Neural cell (in vitro differentiated cells): ENCODE measurements around the gene FHOD3. TPM values are rescaled to one million over a fixed set of nuclear protein-coding genes. Genes with fewer than 3 reads are reported as not detected.

Experiments used
- H2AFZ ChIP-seq: fragments of 200-600, 300-800 bp; sonication (generic), shearing (Covaris generic); 2 replicates; pipeline ENCODE4 v1.6.0; 2014; ENCODE audit warnings: low read depth, mild to moderate bottlenecking, antibody characterized with exemption, low read length, moderate library complexity
- H3F3A ChIP-seq: fragments of 200-600 bp; shearing (Covaris generic); 2 replicates; pipeline ENCODE4 v1.6.1; 2016; ENCODE audit warnings: mild to moderate bottlenecking, moderate library complexity, mixed read lengths, antibody characterized with exemption, low read length; ENCODE audit not compliant: insufficient read depth, poor library complexity, severe bottlenecking
- H3K27ac ChIP-seq: fragments of 200-600, 300-800 bp; sonication (generic), shearing (Covaris generic); 2 replicates; pipeline ENCODE4 v1.5.1; 2014; ENCODE audit warnings: mild to moderate bottlenecking, low read length, moderate library complexity
- H3K27me3 ChIP-seq: fragments of 300-800, 200-600 bp; sonication (generic), shearing (Covaris generic); 2 replicates; pipeline ENCODE4 v1.6.0; 2014; ENCODE audit warnings: mild to moderate bottlenecking, low read depth, low read length, moderate library complexity; ENCODE audit not compliant: insufficient read depth
- H3K36me3 ChIP-seq: fragments of 300-800, 200-600 bp; sonication (generic), shearing (Covaris generic); 2 replicates; pipeline ENCODE4 v1.5.1; 2014; ENCODE audit warnings: mild to moderate bottlenecking, antibody characterized with exemption, low read length, moderate library complexity; ENCODE audit not compliant: insufficient read depth
- H3K4me2 ChIP-seq: fragments of 300-800, 200-600 bp; sonication (generic), shearing (Covaris generic); 2 replicates; pipeline ENCODE4 v1.6.0; 2014; ENCODE audit warnings: mild to moderate bottlenecking, low read length
- H3K4me3 ChIP-seq: fragments of 300-800, 200-600 bp; sonication (generic), shearing (Covaris generic); 2 replicates; pipeline ENCODE4 v1.5.1; 2014; ENCODE audit warnings: mild to moderate bottlenecking, low read length, moderate library complexity
- H3K79me2 ChIP-seq: fragments of 200-600 bp; shearing (Covaris generic); replicated peaks from 2 replicates; pipeline ENCODE4 v1.6.0; 2014; ENCODE audit warnings: mild to moderate bottlenecking, low read length, moderate library complexity; ENCODE audit not compliant: insufficient read depth
- H3K9ac ChIP-seq: fragments of 300-800, 200-600 bp; sonication (generic), shearing (Covaris generic); 2 replicates; pipeline ENCODE4 v1.6.1; 2016; ENCODE audit warnings: mild to moderate bottlenecking, low read length, mixed read lengths
- H3K9me2 ChIP-seq: fragments of 200-600 bp; shearing (Covaris generic); 2 replicates; pipeline ENCODE4 v1.6.1; 2016; ENCODE audit warnings: mild to moderate bottlenecking, low read length, mixed read lengths; ENCODE audit not compliant: insufficient read depth
- H3K9me3 ChIP-seq: fragments of 200-600, 300-800 bp; sonication (generic), shearing (Covaris generic); 2 replicates; pipeline ENCODE4 v1.6.1; 2016; ENCODE audit warnings: mild to moderate bottlenecking, mixed run types, low read length, moderate library complexity, mixed read lengths
- H4K20me1 ChIP-seq: fragments of 200-600 bp; shearing (Covaris generic); 2 replicates; pipeline ENCODE4 v1.6.1; 2016; ENCODE audit warnings: mild to moderate bottlenecking, mixed run types; ENCODE audit not compliant: insufficient read depth
- EP300 ChIP-seq: fragments of 450-650 bp; conservative IDR thresholded peaks from 2 replicates; pipeline ENCODE4 v1.6.1; 2014; ENCODE audit warnings: antibody characterized with exemption, mild to moderate bottlenecking, moderate library complexity; ENCODE audit not compliant: poor library complexity, severe bottlenecking
- EZH2 ChIP-seq: fragments of 200-600, 300-800 bp; shearing (Covaris generic), sonication (generic); IDR thresholded peaks from 2 replicates; pipeline ENCODE4 v1.6.1; 2014; ENCODE audit warnings: antibody characterized with exemption, low read length, borderline replicate concordance, mild to moderate bottlenecking; ENCODE audit not compliant: insufficient read depth, poor library complexity, severe bottlenecking
- MXI1 ChIP-seq: fragments of 450-650 bp; conservative IDR thresholded peaks from 2 replicates; pipeline ENCODE4 v1.6.1; 2014; ENCODE audit warnings: antibody characterized with exemption, mild to moderate bottlenecking; ENCODE audit not compliant: poor library complexity, severe bottlenecking
- POLR2AphosphoS5 ChIP-seq: IDR thresholded peaks from 2 replicates; pipeline ENCODE4 v1.6.1; 2012
- RAD21 ChIP-seq: fragments of 450-650 bp; conservative IDR thresholded peaks from 2 replicates; pipeline ENCODE4 v1.6.1; 2014; ENCODE audit warnings: antibody characterized with exemption, mild to moderate bottlenecking, moderate library complexity
- SMC3 ChIP-seq: fragments of 450-650 bp; conservative IDR thresholded peaks from 2 replicates; pipeline ENCODE4 v1.6.1; 2014; ENCODE audit warnings: antibody characterized with exemption, mild to moderate bottlenecking, moderate library complexity; ENCODE audit not compliant: poor library complexity
- TAF1 ChIP-seq: IDR thresholded peaks from 2 replicates; pipeline ENCODE4 v1.6.1; 2012; ENCODE audit warnings: low read depth
- polyA plus RNA-seq: library from polyadenylated mRNA; depleted of rRNA; stranded (reverse); fragments of >200 nt; gene quantifications from 2 replicates; pipeline ENCODE4 v1.2.3, GENCODE V29; 2014
- TF ChIP-seq, protein P1 (sequence below): fragments of 450-650 bp; IDR thresholded peaks from 2 replicates; pipeline ENCODE4 v1.5.1; 2014; ENCODE audit warnings: antibody characterized with exemption, mild to moderate bottlenecking, moderate library complexity; ENCODE audit not compliant: poor library complexity, severe bottlenecking
- TF ChIP-seq, protein P2 (sequence below): IDR thresholded peaks from 2 replicates; pipeline ENCODE4 v1.6.1; 2012; ENCODE audit warnings: borderline replicate concordance

Gene FHOD3
- polyA plus RNA-seq, 1 donor from 2014 or later, result 19.4 TPM

DNA sequence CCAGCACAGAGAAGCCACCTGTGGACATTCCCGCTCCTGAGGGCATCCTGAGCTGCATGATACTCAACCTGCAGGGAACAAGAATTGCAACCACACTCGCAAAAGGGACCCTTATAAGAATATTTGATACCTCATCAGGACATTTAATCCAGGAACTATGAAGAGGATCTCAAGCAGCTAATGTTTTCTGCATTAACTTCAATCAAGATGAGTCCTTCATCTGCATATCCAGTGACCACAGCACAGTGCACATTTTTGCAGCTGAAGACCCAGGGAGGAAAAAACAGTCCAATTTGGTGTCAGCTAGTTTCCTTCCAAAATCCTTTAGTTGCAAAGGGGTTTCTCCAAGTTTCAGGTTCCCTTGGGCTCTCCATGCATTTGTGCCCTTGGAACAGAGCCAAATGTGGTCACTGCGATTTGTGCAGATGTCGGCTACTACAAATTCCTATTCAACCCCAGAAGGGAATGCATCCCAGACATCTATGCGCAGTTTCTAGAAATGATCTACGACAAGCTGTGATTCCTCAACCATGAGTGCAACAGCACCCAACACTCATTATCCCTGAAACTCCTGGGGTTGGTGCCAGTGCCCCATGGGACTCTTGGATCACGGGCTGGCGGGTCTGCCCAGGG, 23.3 kb upstream of the FHOD3 start:
- no peaks in the 10 kb centered on the region for H3K9me2 ChIP-seq
- H3K9me3 ChIP-seq, result no peaks in the 10 kb centered on the region
- H3F3A ChIP-seq, result no peaks in the 10 kb centered on the region
- H3K4me3 ChIP-seq, result no peak overlapping the region
- no peak overlapping the region for H3K27ac ChIP-seq
- no peak for TF ChIP-seq POLR2AphosphoS5
- no peak for TF ChIP-seq RAD21
- TF ChIP-seq EP300, result no peak
- TF ChIP-seq, protein P1, sequence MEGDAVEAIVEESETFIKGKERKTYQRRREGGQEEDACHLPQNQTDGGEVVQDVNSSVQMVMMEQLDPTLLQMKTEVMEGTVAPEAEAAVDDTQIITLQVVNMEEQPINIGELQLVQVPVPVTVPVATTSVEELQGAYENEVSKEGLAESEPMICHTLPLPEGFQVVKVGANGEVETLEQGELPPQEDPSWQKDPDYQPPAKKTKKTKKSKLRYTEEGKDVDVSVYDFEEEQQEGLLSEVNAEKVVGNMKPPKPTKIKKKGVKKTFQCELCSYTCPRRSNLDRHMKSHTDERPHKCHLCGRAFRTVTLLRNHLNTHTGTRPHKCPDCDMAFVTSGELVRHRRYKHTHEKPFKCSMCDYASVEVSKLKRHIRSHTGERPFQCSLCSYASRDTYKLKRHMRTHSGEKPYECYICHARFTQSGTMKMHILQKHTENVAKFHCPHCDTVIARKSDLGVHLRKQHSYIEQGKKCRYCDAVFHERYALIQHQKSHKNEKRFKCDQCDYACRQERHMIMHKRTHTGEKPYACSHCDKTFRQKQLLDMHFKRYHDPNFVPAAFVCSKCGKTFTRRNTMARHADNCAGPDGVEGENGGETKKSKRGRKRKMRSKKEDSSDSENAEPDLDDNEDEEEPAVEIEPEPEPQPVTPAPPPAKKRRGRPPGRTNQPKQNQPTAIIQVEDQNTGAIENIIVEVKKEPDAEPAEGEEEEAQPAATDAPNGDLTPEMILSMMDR, result no peak
- TF ChIP-seq SMC3, result no peak
- TF ChIP-seq EZH2, result no peak
- H3K9ac ChIP-seq, result no peak overlapping the region
- H4K20me1 ChIP-seq, result no peaks in the 10 kb centered on the region
- H2AFZ ChIP-seq, result no peak overlapping the region
- H3K27me3 ChIP-seq, result no peaks in the 10 kb centered on the region
- no peaks in the 10 kb centered on the region for H3K79me2 ChIP-seq
- no peak overlapping the region for H3K4me2 ChIP-seq
- H3K36me3 ChIP-seq, result no peaks in the 10 kb centered on the region

DNA sequence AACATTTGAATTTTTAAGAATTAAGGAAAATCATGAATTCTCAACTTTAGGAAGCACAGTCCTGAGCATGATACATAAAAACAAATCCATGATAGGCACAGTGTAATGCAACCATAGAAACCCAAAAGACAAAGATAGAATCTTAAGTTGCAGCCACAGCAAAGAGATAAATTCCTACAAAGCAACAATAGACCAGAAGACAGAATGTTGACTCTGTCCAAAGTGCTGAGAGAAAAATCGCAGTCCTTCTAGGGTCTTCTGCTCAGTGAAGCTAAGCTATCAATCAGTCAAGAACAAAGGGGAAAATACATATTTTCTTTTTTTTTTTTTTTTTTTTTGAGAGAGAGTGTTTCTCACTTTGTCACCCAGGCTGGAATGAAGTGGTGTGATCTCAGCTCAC, 22.0 kb upstream of the FHOD3 start:
- Histone ChIP-seq H3F3A (no peaks in the 10 kb centered on the region), H3K27me3 (no peaks in the 10 kb centered on the region)

More for the DNA sequence above, 22.0 kb upstream of the FHOD3 start:
- no peaks in the 10 kb centered on the region for H3K36me3 ChIP-seq
- no peaks in the 10 kb centered on the region for H4K20me1 ChIP-seq
- H2AFZ ChIP-seq, result no peak overlapping the region
- no peaks in the 10 kb centered on the region for H3K9me2 ChIP-seq
- TF ChIP-seq EZH2 (no peak), SMC3 (no peak), EP300 (no peak), POLR2AphosphoS5 (no peak), MXI1 (no peak), TAF1 (no peak), RAD21 (no peak)
- TF ChIP-seq, protein P2, sequence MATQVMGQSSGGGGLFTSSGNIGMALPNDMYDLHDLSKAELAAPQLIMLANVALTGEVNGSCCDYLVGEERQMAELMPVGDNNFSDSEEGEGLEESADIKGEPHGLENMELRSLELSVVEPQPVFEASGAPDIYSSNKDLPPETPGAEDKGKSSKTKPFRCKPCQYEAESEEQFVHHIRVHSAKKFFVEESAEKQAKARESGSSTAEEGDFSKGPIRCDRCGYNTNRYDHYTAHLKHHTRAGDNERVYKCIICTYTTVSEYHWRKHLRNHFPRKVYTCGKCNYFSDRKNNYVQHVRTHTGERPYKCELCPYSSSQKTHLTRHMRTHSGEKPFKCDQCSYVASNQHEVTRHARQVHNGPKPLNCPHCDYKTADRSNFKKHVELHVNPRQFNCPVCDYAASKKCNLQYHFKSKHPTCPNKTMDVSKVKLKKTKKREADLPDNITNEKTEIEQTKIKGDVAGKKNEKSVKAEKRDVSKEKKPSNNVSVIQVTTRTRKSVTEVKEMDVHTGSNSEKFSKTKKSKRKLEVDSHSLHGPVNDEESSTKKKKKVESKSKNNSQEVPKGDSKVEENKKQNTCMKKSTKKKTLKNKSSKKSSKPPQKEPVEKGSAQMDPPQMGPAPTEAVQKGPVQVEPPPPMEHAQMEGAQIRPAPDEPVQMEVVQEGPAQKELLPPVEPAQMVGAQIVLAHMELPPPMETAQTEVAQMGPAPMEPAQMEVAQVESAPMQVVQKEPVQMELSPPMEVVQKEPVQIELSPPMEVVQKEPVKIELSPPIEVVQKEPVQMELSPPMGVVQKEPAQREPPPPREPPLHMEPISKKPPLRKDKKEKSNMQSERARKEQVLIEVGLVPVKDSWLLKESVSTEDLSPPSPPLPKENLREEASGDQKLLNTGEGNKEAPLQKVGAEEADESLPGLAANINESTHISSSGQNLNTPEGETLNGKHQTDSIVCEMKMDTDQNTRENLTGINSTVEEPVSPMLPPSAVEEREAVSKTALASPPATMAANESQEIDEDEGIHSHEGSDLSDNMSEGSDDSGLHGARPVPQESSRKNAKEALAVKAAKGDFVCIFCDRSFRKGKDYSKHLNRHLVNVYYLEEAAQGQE, result no peak
- TF ChIP-seq, protein P1, result no peak
- H3K4me3 ChIP-seq, result no peak overlapping the region
- H3K4me2 ChIP-seq, result no peak overlapping the region
- H3K27ac ChIP-seq, result no peak overlapping the region
- H3K9ac ChIP-seq, result no peak overlapping the region
- no peaks in the 10 kb centered on the region for H3K79me2 ChIP-seq
- H3K9me3 ChIP-seq, result no peaks in the 10 kb centered on the region
